Peyer's patch (tissue), 4 donors: Measurements from ENCODE around the gene TIMM22. TPM values are rescaled to one million over a fixed set of nuclear protein-coding genes. Genes with fewer than 3 reads are reported as not detected.

Source experiments
- DNase-seq, 3 donors: peaks; one replicate each; pipeline ENCODE4 v3.0.0-alpha.2; 2017 to 2019
- H3K27ac ChIP-seq, 4 donors: fragments of 200-600 bp; sonication (generic); one replicate each; pipeline ENCODE4 v1.5.1; 2016 to 2019
- H3K27me3 ChIP-seq, 2 donors: fragments of 200-600 bp; sonication (generic); one replicate each; pipeline ENCODE4 v1.5.1; 2019
- H3K36me3 ChIP-seq, 3 donors: fragments of 200-600 bp; sonication (generic); one replicate each; pipeline ENCODE4 v1.5.1; 2016 to 2019
- H3K4me1 ChIP-seq, 4 donors: fragments of 200-600 bp; sonication (generic); one replicate each; pipeline ENCODE4 v1.5.1; 2016 to 2019
- H3K4me3 ChIP-seq, 4 donors: fragments of 200-600 bp; sonication (generic); 1 replicate in 3 of 4; 2 replicates in 1 of 4; pipeline ENCODE4 v1.5.1; 2016 to 2019; ENCODE audit warnings: mild to moderate bottlenecking in 1 of 4
- H3K9me3 ChIP-seq, 4 donors: fragments of 200-600 bp; sonication (generic); one replicate each; pipeline ENCODE4 v1.5.1; 2016 to 2019; ENCODE audit warnings: mild to moderate bottlenecking in 1 of 4
- CTCF ChIP-seq, 6 experiments: fragments of 450-650 bp in 4 of 6; fragments of 200-600 bp in 2 of 6; sonication (generic) in 1 of 6; IDR thresholded peaks; one replicate each; pipeline ENCODE4 v1.5.1; 2017 to 2019; ENCODE audit warnings: antibody characterized with exemption in 6 of 6, mild to moderate bottlenecking in 3 of 6, moderate library complexity in 1 of 6
- POLR2A ChIP-seq, 2 donors: fragments of 450-650 bp; IDR thresholded peaks; one replicate each; pipeline ENCODE4 v1.5.1; 2017; ENCODE audit warnings: antibody characterized with exemption in 2 of 2, mild to moderate bottlenecking in 2 of 2, moderate library complexity in 2 of 2
- total RNA-seq, 4 donors: library from RNA; depleted of rRNA; stranded (reverse); fragments of >200 nt; gene quantifications; one replicate each; pipeline ENCODE4 v1.1.0, GENCODE V29; 2016

The TIMM22 gene
- total RNA-seq, 4 donors from 2014 or later: 9.0 to 18.2 (median 11.2) TPM

- Histone ChIP-seq H3K27me3 (no peaks in the 10 kb centered on the region), H3K4me3 (no peak overlapping the region), H3K36me3 (no peaks in the 10 kb centered on the region), H3K4me1 (no peaks in the 10 kb centered on the region), H3K27ac (no peak overlapping the region), H3K9me3 (no peaks in the 10 kb centered on the region)
- no peak for TF ChIP-seq POLR2A (IDR thresholded peaks at IDR 0.05)
- no peak for TF ChIP-seq CTCF (IDR thresholded peaks at IDR 0.05)
- DNase-seq: no peak
Observed at GRCh38 chr17:962166-962565, 34.8 kb upstream of the TIMM22 start.

GRCh38 chr17:962670-963069, 34.3 kb upstream of the TIMM22 start:
- H3K9me3 ChIP-seq: no peaks in the 10 kb centered on the region
- no peak for DNase-seq
- no peaks in the 10 kb centered on the region for H3K27me3 ChIP-seq
- no peaks in the 10 kb centered on the region for H3K36me3 ChIP-seq
- no peak for TF ChIP-seq CTCF (IDR thresholded peaks at IDR 0.05)
- no peak for TF ChIP-seq POLR2A (IDR thresholded peaks at IDR 0.05)
- H3K4me3 ChIP-seq: no peak overlapping the region
- no peak overlapping the region for H3K27ac ChIP-seq
- H3K4me1 ChIP-seq: no peaks in the 10 kb centered on the region

- no peak overlapping the region for H3K4me3 ChIP-seq
- DNase-seq: no peak
- H3K27me3 ChIP-seq: no peaks in the 10 kb centered on the region
- peak overlapping the region in 1 of 4 donors; percentile 40 for H3K27ac ChIP-seq
- H3K4me1 ChIP-seq: no peaks in the 10 kb centered on the region
- no peaks in the 10 kb centered on the region for H3K36me3 ChIP-seq
- no peaks in the 10 kb centered on the region for H3K9me3 ChIP-seq
- no peak for TF ChIP-seq POLR2A (IDR thresholded peaks at IDR 0.05)
- no peak for TF ChIP-seq CTCF (IDR thresholded peaks at IDR 0.05)
Observed at GRCh38 chr17:964876-965275, 32.1 kb upstream of the TIMM22 start.

- H3K27me3 ChIP-seq: no peaks in the 10 kb centered on the region
- H3K4me1 ChIP-seq: no peaks in the 10 kb centered on the region
- no peak overlapping the region for H3K4me3 ChIP-seq
- H3K27ac ChIP-seq: peak overlapping the region in 1 of 4 donors; percentile 40
- no peaks in the 10 kb centered on the region for H3K36me3 ChIP-seq
- DNase-seq: no peak
- no peak for TF ChIP-seq POLR2A (IDR thresholded peaks at IDR 0.05)
- TF ChIP-seq CTCF (IDR thresholded peaks at IDR 0.05): no peak
- H3K9me3 ChIP-seq: no peaks in the 10 kb centered on the region
Observed at GRCh38 chr17:965311-965989, 31.5 kb upstream of the TIMM22 start.

- TF ChIP-seq POLR2A (IDR thresholded peaks at IDR 0.05) (no peak), CTCF (IDR thresholded peaks at IDR 0.05) (no peak)
- H3K4me1 ChIP-seq: no peaks in the 10 kb centered on the region
- H3K36me3 ChIP-seq: no peaks in the 10 kb centered on the region
- no peaks in the 10 kb centered on the region for H3K27me3 ChIP-seq
- no peak overlapping the region for H3K27ac ChIP-seq
- H3K4me3 ChIP-seq: no peak overlapping the region
- H3K9me3 ChIP-seq: no peaks in the 10 kb centered on the region
- DNase-seq: no peak
Observed at GRCh38 chr17:967122-967521, 29.8 kb upstream of the TIMM22 start.
